ENCODE data around the gene KCNA10. TPM values are rescaled to one million over a fixed set of nuclear protein-coding genes. Genes with fewer than 3 reads are reported as not detected.

Gene KCNA10
- total and polyA plus RNA-seq, 9 donors = not detected

- H3K4me3 ChIP-seq = no peak overlapping the region
- TF ChIP-seq EP300 (IDR thresholded peaks at IDR 0.05) (no peak), POLR2A (IDR thresholded peaks at IDR 0.05) (no peak)
- TF ChIP-seq, protein P1, sequence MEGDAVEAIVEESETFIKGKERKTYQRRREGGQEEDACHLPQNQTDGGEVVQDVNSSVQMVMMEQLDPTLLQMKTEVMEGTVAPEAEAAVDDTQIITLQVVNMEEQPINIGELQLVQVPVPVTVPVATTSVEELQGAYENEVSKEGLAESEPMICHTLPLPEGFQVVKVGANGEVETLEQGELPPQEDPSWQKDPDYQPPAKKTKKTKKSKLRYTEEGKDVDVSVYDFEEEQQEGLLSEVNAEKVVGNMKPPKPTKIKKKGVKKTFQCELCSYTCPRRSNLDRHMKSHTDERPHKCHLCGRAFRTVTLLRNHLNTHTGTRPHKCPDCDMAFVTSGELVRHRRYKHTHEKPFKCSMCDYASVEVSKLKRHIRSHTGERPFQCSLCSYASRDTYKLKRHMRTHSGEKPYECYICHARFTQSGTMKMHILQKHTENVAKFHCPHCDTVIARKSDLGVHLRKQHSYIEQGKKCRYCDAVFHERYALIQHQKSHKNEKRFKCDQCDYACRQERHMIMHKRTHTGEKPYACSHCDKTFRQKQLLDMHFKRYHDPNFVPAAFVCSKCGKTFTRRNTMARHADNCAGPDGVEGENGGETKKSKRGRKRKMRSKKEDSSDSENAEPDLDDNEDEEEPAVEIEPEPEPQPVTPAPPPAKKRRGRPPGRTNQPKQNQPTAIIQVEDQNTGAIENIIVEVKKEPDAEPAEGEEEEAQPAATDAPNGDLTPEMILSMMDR (IDR thresholded peaks at IDR 0.05) = no peak
- no peaks in the 10 kb centered on the region for H3K4me1 ChIP-seq (ENCODE audit: insufficient read depth)
- no peak for DNase-seq
- H3K27ac ChIP-seq = no peak overlapping the region
- intact Hi-C loops (cut with DNase I) = no loop called here
- 25 to 35% (median 33%) methylated on average over 7 of the region's 7 CpGs for WGBS, 3 donors
- no peaks in the 10 kb centered on the region for H3K36me3 ChIP-seq
- H3K9me3 ChIP-seq = no peaks in the 10 kb centered on the region
- H3K27me3 ChIP-seq = no peaks in the 10 kb centered on the region
Observed at GRCh38 chr1:110561596-110561995, 42.6 kb upstream of the KCNA10 start.

DNA sequence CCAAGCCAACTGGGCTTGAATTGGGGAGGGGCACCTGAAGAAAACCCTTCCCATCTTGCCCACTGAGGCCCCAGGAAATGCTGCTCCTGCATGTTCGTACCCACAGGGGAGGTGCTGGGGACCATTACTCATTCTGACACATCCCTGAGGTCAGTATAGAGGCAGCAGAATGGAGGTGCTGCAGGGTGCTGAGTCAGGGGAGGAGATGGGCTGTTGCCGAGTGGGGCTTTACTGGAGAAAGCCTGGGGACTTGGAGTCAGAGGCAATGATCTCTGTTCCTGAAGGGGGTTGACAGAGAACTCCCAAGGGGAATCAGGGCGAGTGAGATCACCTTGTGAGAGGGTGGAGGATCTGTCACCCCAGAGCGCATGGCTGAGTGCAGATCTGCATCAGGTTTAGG, 40.2 kb upstream of the KCNA10 start:
- Histone ChIP-seq H3K4me3 (no peak overlapping the region), H3K27ac (no peak overlapping the region), H3K9me3 (no peaks in the 10 kb centered on the region), H3K4me1 (ENCODE audit: insufficient read depth) (no peaks in the 10 kb centered on the region), H3K36me3 (no peaks in the 10 kb centered on the region), H3K27me3 (no peaks in the 10 kb centered on the region)
- intact Hi-C loops (cut with DNase I) = loop anchor here in 1 of 4 donors (10.0 kb wide), 1 partner anchor 56 kb away; no protein-coding TSS in a partner anchor
- WGBS, 3 donors = 34 to 51% (median 36%) methylated on average over 4 of the region's 4 CpGs
- TF ChIP-seq, protein P1 (IDR thresholded peaks at IDR 0.05) = no peak
- TF ChIP-seq EP300 (IDR thresholded peaks at IDR 0.05) = no peak
- TF ChIP-seq POLR2A (IDR thresholded peaks at IDR 0.05) = no peak
- DNase-seq = no peak

GRCh38 chr1:110557481-110557880, 38.5 kb upstream of the KCNA10 start:
- no peaks in the 10 kb centered on the region for H3K9me3 ChIP-seq
- 65 to 87% (median 80%) methylated on average over 3 of the region's 3 CpGs for WGBS, 3 donors
- no peak overlapping the region for H3K27ac ChIP-seq
- H3K4me1 ChIP-seq (ENCODE audit: insufficient read depth) = no peaks in the 10 kb centered on the region
- no peaks in the 10 kb centered on the region for H3K36me3 ChIP-seq
- no peaks in the 10 kb centered on the region for H3K27me3 ChIP-seq
- TF ChIP-seq EP300 (IDR thresholded peaks at IDR 0.05) (no peak), POLR2A (IDR thresholded peaks at IDR 0.05) (no peak)
- TF ChIP-seq, protein P1 (IDR thresholded peaks at IDR 0.05) = no peak
- intact Hi-C loops (cut with DNase I) = loop anchor here in 1 of 4 donors (10.0 kb wide), 1 partner anchor 57 kb away; no protein-coding TSS in a partner anchor
- no peak for DNase-seq
- no peak overlapping the region for H3K4me3 ChIP-seq

GRCh38 chr1:110556471-110556807, 37.5 kb upstream of the KCNA10 start:
- no peak for TF ChIP-seq EP300 (IDR thresholded peaks at IDR 0.05)
- no peak for TF ChIP-seq POLR2A (IDR thresholded peaks at IDR 0.05)
- TF ChIP-seq, protein P1 (IDR thresholded peaks at IDR 0.05) = no peak
- intact Hi-C loops (cut with DNase I) = loop anchor here in 1 of 4 donors (10.0 kb wide), 1 partner anchor 58 kb away; no protein-coding TSS in a partner anchor
- Histone ChIP-seq H3K36me3 (no peaks in the 10 kb centered on the region), H3K9me3 (no peaks in the 10 kb centered on the region), H3K4me3 (no peak overlapping the region), H3K27ac (no peak overlapping the region), H3K4me1 (ENCODE audit: insufficient read depth) (no peaks in the 10 kb centered on the region), H3K27me3 (no peaks in the 10 kb centered on the region)
- WGBS, 3 donors = 51 to 58% (median 52%) methylated on average over 4 to 5 of the region's 5 CpGs
- DNase-seq = no peak

Data from ovary (tissue), 9 donors.